ENCODE data around the gene ACSS1.
"Not testable (repeated sequence)": the region's sequence is repeated elsewhere in the genome, so short reads cannot be mapped to it uniquely, and the experiment has no call there.

ACSS1 gene

DNA sequence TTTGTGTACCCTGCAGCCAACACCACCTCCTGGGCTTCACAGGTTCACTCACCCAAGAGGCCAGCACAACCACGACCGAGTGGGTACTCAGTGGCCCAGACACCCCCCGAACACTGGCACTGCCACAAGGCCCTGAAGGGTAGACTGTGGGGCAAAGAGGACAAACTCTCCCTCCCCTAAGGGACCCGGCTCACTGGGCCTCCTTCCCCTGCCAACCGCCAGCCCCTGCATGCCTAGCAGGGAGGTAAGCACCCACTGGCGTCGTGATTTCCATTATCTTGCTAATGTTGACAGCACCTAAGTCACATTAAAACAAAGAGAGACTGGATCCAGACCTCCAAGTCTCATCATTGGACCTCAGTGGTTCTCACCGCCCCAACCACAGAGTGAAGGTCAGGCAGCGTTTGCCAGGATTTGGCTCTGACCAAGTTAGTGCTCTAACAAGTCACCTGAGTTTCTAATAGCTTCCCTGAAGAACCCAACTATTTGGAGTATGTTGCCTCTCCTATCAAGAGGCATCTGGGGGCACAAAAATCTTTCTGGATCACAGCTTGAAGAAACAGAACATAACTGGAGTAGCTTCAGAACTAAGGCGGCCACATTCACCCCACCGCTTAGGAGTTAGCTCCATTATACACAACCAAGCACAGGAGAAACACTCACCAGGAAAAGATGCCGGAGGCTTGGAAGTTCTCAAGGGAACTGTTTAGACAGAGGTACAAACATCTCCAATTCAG is 51.3 kb downstream of the ACSS1 start:
- H3K4me3 ChIP-seq, result no peak overlapping the region
- DNase-seq (ENCODE audit: low spot score), result peak; percentile 52
- TF ChIP-seq CTCF (IDR thresholded peaks at IDR 0.05), result no peak
- H3K27ac ChIP-seq, result no peak overlapping the region

GRCh38 chr20:25005661-25006060 is 52.3 kb downstream of the ACSS1 start:
- Histone ChIP-seq H3K4me3 (no peak overlapping the region), H3K27ac (no peak overlapping the region)
- peak; percentile 46 for DNase-seq (ENCODE audit: low spot score)
- no peak for TF ChIP-seq CTCF (IDR thresholded peaks at IDR 0.05)

GRCh38 chr20:25005220-25005619 is 52.7 kb downstream of the ACSS1 start:
- H3K27ac ChIP-seq, result no peak overlapping the region
- peak; percentile 61 for DNase-seq (ENCODE audit: low spot score)
- H3K4me3 ChIP-seq, result no peak overlapping the region
- no peak for TF ChIP-seq CTCF (IDR thresholded peaks at IDR 0.05)

DNA sequence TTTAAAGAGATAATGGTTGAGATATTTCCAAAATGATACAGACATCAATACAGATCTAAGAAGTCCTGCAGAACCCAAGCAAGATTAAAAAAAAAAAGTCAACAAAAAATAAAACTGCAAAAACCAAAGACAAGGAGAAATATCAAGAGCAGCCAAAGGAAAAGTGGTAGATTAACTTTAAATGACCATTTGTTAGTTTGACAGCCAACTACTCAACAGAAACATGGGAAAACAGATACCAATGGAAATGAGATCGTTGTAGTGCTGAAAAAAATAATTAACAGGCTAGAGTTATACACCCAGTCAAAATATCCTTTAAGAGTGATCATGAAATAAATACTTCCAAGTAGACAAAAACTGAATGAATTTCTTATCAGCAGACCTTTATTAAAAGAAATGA is 54.9 kb downstream of the ACSS1 start:
- DNase-seq (ENCODE audit: low spot score), result no peak
- no peak overlapping the region for H3K4me3 ChIP-seq

GRCh38 chr20:25001323-25001722 is 56.6 kb downstream of the ACSS1 start:
- not testable (repeated sequence) for DNase-seq (ENCODE audit: low spot score); H3K27ac ChIP-seq; H3K4me3 ChIP-seq

More for the DNA sequence above, 54.9 kb downstream of the ACSS1 start:
- no peak for TF ChIP-seq CTCF (IDR thresholded peaks at IDR 0.05)
- H3K27ac ChIP-seq, result no peak overlapping the region

DNA sequence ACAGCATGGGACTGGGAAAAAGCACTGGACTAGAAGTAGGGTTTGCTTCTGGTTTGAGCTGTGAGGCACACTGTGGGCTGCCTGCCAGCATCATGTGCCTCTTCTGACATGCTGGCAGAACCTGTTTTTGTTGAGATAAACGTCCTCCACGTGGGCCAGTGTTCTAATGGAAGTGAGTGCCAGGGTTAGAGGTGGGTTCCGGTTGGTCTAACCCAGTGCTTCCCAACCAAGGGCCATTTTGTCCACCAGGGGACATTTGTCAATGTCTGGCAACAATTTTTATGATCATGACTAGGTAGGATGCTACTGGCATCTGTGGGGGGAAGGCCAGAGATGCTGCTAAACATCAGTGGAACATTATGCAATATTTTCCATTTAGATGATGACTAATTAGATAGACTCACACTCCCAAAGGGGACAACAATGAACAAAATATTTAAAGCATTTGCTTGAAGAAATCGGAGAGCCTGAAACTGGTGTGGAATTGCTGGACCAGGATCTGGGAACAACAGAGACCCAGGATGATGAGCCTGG is 57.6 kb downstream of the ACSS1 start:
- no peak for DNase-seq (ENCODE audit: low spot score)
- H3K4me3 ChIP-seq, result no peak overlapping the region
- H3K27ac ChIP-seq, result no peak overlapping the region
- TF ChIP-seq CTCF (IDR thresholded peaks at IDR 0.05), result no peak

- no peak for TF ChIP-seq CTCF (IDR thresholded peaks at IDR 0.05)
- Histone ChIP-seq H3K27ac (no peak overlapping the region), H3K4me3 (no peak overlapping the region)
- DNase-seq (ENCODE audit: low spot score), result peak; percentile 47
These were observed 58.4 kb downstream of the ACSS1 start for GRCh38 chr20:24999568-24999967.
